HG02885 (cell line): Measurements from ENCODE around the gene ITFG1.

Experiments
- ATAC-seq: cut with Tn5 transposase; IDR thresholded peaks from one replicate; pipeline ENCODE4 v1.9.1; 2021; ENCODE audit warnings: mild to moderate bottlenecking; ENCODE audit not compliant: unreplicated experiment, poor library complexity

The ITFG1 gene

GRCh38 chr16:47460711-47461597 is at the start of gene ITFG1, which contains the start of gene PHKB:
TSS of gene ITFG1 (minus strand) at chr16:47461063. CDS start at chr16:47461045, 18 bp downstream.
TSS of gene PHKB (plus strand) at chr16:47461331. CDS start at chr16:47461351, 20 bp downstream.
- peak; percentile 77 for ATAC-seq

- ATAC-seq = no peak
Measured at GRCh38 chr16:47507701-47508100, 46.8 kb upstream of the ITFG1 start.

GRCh38 chr16:47506800-47507199 is 45.9 kb upstream of the ITFG1 start:
- no peak for ATAC-seq

- ATAC-seq = no peak
Measured at GRCh38 chr16:47504599-47504998, 43.7 kb upstream of the ITFG1 start.

- no peak for ATAC-seq
Measured at GRCh38 chr16:47503936-47504335, 43.1 kb upstream of the ITFG1 start.

- ATAC-seq = no peak
Measured at GRCh38 chr16:47499700-47500264, 38.9 kb upstream of the ITFG1 start.

GRCh38 chr16:47499080-47499699 is 38.3 kb upstream of the ITFG1 start:
- no peak for ATAC-seq

- ATAC-seq = peak; percentile 56
Measured at GRCh38 chr16:47493381-47494337, 32.8 kb upstream of the ITFG1 start.

- peak; percentile 91 for ATAC-seq
Measured at GRCh38 chr16:47492428-47493377, 31.8 kb upstream of the ITFG1 start.

GRCh38 chr16:47492036-47492427 is 31.2 kb upstream of the ITFG1 start:
- ATAC-seq = no peak

GRCh38 chr16:47490471-47490870 is 29.6 kb upstream of the ITFG1 start:
- ATAC-seq = no peak

- ATAC-seq = no peak
Measured at GRCh38 chr16:47488051-47488450, 27.2 kb upstream of the ITFG1 start.

- no peak for ATAC-seq
Measured at GRCh38 chr16:47486856-47487255, 26.0 kb upstream of the ITFG1 start.

GRCh38 chr16:47483616-47484015 is 22.8 kb upstream of the ITFG1 start:
- no peak for ATAC-seq

- ATAC-seq = no peak
Measured at GRCh38 chr16:47481698-47482374, 21.0 kb upstream of the ITFG1 start.

- ATAC-seq = peak; percentile 45
Measured at GRCh38 chr16:47480410-47480809, 19.5 kb upstream of the ITFG1 start.

GRCh38 chr16:47477679-47478078 is 16.8 kb upstream of the ITFG1 start:
- no peak for ATAC-seq

- ATAC-seq = no peak
Measured at GRCh38 chr16:47476654-47477345, 15.9 kb upstream of the ITFG1 start.
